Hematopoietic multipotent progenitor cell treated with erythropoietin and hydrocortisone succinate and interleukin-3 and kit ligand, for 15 days (in vitro differentiated cells): ENCODE results near the gene TGFBR2.

Source experiments
- DNase-seq: peaks from one replicate; pipeline ENCODE4 v3.0.0-alpha.2; 2015; ENCODE audit warnings: low spot score

The TGFBR2 gene

GRCh38 chr3:30673425-30674341 lies 67.3 kb downstream of the TGFBR2 start:
- no peak for DNase-seq

DNA sequence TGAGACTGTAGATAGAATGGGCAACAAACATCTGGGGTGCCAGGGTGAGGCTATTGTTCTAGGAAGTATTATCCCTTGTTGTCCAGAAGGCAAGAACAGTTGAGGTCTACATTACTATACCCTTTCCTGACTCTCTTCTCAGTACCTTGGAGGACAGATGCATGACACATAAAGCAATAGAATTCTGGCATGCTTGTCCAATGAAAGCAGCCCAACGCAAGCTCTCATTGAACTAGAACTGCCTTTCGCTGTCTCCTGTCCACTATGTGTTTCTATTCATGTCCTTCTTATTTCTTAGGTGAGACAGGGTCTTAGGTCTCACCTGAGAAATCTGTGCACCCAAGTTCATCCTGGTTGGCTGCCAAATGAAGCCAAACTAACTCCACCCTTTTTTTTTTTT lies 68.6 kb downstream of the TGFBR2 start:
- DNase-seq: no peak

GRCh38 chr3:30675774-30676173 lies 69.4 kb downstream of the TGFBR2 start:
- DNase-seq: no peak

DNA sequence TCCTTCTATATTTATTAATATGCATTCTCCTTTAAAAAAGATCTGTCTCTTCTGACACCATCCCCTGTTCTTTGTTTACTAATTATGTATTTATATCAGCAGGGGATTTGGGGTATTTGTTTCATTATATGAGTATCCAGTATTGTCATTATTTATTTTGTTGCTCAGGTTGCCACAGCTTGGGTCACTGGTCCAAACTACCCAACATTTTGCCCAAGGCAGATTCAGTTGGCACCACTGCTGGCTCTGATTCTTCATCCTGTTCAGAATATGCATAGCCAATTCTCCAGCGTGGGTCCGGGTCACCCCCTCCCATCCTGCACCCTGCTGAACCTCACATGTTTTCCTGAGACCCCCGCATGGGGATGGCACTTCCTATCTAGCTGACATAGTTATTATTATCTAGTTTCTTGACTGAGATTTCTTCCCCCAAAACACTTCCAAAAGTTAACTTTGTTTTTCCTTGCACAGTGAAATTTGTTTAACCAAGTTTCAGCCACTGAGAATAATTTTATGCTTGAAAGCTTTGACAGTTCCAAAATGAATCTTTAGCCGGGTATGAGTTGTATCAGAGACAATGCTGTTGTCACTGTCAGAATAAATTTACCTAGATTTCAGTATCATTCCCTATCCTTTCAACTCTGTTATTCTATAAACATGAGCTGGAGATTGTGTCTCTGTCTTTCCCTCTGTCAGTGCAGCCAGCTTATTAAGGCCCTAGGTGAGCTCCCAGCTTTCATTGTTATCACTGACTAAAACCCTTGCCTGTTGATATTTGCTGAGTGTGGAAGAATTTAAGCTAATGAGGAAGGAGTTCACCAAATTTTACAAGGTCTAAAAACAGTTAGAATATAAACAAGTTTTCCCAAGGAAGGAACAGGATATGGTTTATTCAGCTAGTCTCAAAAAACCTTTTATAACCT lies 70.3 kb downstream of the TGFBR2 start:
- no peak for DNase-seq

DNA sequence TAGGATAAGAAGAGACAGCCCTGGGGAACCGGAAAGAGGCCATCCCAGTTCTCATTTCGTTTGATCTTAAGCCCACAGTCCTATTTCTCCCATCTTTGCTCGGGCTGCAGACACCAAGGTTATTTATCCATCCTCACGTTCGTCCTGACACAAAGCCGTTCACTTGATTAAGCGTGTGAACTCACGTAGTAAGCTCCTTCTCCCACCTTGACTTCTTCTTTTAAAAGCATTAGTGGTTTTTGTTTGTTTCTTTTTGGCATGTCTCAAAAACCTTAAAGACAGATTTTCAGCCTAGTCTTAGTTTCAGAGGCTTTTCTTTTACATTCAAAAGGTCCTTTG lies 70.9 kb downstream of the TGFBR2 start:
- no peak for DNase-seq

GRCh38 chr3:30679045-30679444 lies 72.6 kb downstream of the TGFBR2 start:
- DNase-seq: no peak

DNA sequence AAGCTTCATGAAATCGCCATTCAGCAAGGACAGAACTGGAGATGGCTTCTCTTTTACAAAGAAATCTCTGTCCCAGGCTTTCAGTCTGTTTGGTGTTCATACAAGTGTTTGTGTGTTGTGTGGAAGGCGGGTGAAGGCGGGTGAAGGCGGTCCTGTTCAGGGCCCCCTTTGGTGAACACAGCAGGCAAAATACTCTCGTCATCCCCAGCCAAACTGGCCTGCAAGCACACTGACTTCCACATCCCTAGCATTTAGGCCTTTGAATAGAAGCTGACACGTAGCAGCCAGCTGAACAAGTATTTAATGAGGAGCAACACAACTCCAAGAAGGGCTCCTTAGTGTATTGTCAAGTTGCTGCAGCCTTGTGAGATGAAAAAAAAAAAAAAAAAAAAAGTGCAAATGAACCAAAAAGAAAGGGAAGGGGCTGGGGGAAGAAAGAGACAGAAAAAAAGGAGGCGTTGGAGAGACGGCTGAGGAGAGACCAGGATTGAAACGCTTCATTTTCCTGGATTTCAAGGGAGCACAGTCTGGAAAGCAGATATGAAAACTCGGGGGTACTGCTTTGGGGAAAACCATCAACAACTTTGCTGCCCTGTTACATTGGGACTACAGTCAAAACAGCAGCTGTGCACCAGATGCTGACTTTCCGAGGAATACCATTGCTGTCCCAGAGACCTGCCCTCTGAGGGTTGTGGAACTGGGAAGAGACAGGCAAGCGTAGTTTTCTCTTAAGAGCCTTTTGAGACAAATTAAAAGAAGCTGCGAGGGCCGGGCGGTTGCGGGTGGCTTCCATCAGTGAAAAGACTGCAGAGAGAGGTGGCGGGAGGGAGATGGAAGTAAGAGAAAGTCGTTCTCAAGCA lies 74.6 kb downstream of the TGFBR2 start:
- DNase-seq: no peak

DNA sequence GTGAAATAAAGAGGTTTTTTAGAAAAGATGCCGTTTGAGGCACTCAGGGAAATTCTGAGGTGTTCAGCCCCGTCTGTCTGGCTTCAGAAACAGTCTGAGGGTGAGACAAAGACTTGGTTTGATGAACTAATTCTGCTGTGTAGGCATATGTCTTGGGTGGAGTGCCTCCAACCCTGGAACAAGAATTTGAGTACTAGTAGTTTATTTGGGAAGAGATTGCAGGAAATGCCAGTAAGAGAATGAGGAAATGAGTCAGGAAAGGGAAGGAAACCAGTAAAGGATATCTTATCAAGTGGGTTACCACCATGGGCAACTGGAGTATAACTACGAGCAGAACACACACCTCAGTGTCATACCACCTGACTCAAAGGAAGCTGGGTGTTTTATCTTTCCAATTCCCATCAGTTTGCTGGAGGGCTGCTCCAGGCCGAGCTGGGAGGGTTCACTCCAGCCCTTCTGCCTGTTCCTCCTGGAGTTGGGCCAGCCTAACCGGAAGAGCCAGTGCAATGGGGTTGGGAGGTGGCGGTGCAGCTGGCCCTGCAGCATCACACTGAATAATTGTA lies 75.3 kb downstream of the TGFBR2 start:
- DNase-seq: no peak

- no peak for DNase-seq
Measured at GRCh38 chr3:30682434-30683155, 76.2 kb downstream of the TGFBR2 start.

DNA sequence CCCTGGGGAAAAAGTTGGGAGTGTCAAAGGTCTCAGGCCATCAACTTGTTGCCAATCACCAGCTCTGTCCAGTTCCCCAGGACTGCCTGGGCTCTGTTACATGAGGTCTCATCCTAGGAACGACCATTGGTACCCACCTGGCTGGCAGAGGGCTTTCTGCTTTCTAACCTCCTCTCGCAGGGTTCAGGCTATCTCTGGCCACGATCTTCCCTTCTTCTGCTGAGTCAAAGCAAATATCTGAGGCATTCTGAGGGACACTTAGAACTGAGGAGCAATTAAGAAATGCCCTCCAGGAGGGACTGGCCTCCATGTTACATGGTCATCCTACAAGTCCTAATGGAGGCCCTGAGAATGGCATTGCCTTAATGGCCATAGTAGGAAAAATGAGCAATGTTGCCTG lies 77.4 kb downstream of the TGFBR2 start:
- DNase-seq: no peak

- DNase-seq: no peak
Measured at GRCh38 chr3:30684356-30684755, 78.0 kb downstream of the TGFBR2 start.

- no peak for DNase-seq
Measured at GRCh38 chr3:30685267-30685667, 78.9 kb downstream of the TGFBR2 start.

- no peak for DNase-seq
Measured at GRCh38 chr3:30686176-30686575, 79.8 kb downstream of the TGFBR2 start.

DNA sequence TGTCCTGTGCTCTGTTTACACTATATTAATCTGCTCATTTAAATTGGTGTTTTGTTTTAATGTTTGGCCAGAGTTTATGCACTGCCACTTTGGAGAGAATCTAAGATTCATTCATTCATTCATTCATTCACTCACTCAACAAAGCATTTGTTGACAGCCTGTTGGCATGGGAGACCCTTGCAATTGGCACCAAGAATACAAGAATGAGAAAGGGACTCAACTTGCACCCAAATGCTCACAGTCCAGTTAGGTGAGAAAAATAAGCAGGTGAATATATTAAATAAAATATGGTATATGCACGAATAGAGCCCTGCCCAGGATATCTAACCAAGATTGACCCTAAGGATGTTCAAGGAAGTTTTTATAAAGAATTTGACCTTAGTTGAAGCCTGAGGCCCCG lies 80.4 kb downstream of the TGFBR2 start:
- DNase-seq: no peak

DNA sequence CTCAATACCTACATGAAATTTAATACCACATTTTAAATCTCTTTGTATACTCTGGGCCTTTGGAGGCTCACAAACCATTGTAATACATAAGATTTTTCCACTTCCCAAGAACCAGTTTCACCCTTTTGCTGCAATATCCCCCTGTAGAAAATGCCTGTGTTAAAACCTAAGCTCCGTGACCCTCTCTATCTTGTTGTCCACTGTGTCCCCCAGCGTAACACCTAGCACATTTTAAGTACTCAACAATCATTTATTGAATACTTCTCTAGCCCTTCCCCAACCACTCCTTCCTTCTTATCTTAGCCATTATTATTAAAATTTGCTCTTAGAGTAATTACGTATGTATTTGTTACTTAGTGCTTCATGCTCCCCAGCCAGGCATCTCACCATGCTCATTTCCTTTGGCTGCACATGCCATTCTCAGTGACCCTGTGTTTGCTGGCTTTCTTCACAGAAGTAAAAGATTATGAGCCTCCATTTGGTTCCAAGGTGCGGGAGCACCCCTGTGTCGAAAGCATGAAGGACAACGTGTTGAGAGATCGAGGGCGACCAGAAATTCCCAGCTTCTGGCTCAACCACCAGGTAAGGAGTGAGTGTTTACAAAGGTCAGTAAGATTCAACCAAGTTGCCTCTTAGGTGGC lies 81.6 kb downstream of the TGFBR2 start:
- no peak for DNase-seq

GRCh38 chr3:30688776-30689641 lies 82.6 kb downstream of the TGFBR2 start:
- no peak for DNase-seq

DNA sequence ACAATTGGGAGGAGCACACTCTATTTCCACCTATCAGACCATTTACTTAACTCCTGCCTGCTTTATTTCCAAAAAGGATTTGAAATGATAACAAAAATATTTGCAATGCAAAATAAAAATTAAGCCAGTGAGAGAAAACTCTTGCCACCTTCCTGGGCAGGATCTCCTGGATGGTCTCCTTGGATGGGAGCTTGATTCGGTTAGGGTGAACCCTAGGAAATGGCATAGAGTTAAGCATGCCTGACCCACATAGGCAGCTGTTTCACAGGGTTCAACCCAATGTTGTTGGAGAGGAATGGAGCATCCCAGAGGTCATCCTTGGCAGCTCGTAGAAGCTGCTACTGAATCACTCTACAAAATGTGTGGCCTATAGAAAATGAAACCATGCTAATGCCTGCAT lies 83.8 kb downstream of the TGFBR2 start:
- no peak for DNase-seq

GRCh38 chr3:30691249-30691880 lies 85.0 kb downstream of the TGFBR2 start:
- DNase-seq: no peak

DNA sequence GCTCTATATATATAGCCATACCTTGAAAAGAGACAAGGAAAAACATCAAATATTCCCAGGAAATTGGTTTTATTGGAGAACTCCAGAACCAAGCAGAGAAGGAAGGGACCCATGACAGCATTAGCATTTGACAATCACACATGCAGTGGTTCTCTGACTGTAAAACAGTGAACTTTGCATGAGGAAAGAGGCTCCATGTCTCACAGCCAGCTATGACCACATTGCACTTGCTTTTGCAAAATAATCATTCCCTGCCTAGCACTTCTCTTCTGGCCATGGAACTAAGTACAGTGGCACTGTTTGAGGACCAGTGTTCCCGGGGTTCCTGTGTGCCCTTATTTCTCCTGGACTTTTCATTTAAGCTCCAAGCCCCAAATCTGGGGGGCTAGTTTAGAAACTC lies 85.5 kb downstream of the TGFBR2 start:
- no peak for DNase-seq
